ENCODE results near the gene TRIM44. TPM values are rescaled to one million over a fixed set of nuclear protein-coding genes. Genes with fewer than 3 reads are reported as not detected.

The TRIM44 gene
- polyA plus RNA-seq, 1 donor (not counting 4 experiments of a cell fraction or from before 2014, with no cell fraction given), result 48.3 TPM

DNA sequence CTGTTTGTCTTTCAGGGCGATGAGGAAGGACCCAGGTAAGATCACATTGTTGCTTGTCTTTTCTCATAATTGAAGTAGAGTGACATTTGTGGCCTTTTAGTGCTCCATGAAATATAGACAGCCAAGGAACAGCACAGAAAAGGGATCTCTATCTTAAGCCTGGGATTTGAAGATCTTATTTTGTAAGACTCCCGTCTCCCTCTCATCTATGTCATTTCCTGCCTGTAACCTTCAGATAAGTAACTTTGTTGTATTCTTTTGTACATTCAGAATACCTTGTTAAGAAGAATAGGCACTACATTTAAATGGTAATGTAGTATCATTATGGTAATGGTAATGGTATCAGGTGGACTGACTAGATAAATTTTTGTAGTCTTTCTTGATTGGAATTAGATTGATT, 72.8 kb downstream of the TRIM44 start:
- H3K9me3 ChIP-seq (ENCODE audit: control insufficient read depth, low read depth, low read length), result no peaks in the 10 kb centered on the region
- TF ChIP-seq EZH2 (IDR thresholded peaks at IDR 0.05; ENCODE audit: low read length), result no peak
- TF ChIP-seq, protein P1, sequence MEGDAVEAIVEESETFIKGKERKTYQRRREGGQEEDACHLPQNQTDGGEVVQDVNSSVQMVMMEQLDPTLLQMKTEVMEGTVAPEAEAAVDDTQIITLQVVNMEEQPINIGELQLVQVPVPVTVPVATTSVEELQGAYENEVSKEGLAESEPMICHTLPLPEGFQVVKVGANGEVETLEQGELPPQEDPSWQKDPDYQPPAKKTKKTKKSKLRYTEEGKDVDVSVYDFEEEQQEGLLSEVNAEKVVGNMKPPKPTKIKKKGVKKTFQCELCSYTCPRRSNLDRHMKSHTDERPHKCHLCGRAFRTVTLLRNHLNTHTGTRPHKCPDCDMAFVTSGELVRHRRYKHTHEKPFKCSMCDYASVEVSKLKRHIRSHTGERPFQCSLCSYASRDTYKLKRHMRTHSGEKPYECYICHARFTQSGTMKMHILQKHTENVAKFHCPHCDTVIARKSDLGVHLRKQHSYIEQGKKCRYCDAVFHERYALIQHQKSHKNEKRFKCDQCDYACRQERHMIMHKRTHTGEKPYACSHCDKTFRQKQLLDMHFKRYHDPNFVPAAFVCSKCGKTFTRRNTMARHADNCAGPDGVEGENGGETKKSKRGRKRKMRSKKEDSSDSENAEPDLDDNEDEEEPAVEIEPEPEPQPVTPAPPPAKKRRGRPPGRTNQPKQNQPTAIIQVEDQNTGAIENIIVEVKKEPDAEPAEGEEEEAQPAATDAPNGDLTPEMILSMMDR (optimal IDR thresholded peaks at IDR 0.05 in 1 of 3, IDR thresholded peaks at IDR 0.05 in 1 of 3, conservative IDR thresholded peaks at IDR 0.05 in 1 of 3; ENCODE audit: extremely low read depth in 1 of 3, insufficient read depth in 2 of 3, low read length in 3 of 3), result no peak
- H3K36me3 ChIP-seq (ENCODE audit: control insufficient read depth in 2 of 2, extremely low read depth in 1 of 2, insufficient read depth in 2 of 2, low read length in 2 of 2), result peaks cover 5 to 8% of the 10 kb centered on the region in 2 experiments
- no peak overlapping the region for H3K4me3 ChIP-seq (ENCODE audit: control insufficient read depth in 2 of 3, extremely low read depth in 1 of 3, insufficient read depth in 2 of 3, low read depth in 1 of 3, low read length in 3 of 3)
- no peak overlapping the region for H2AFZ ChIP-seq (ENCODE audit: control insufficient read depth, low read length)
- H4K20me1 ChIP-seq (ENCODE audit: control insufficient read depth, extremely low read depth, insufficient read depth, low read length), result no peaks in the 10 kb centered on the region
- H3K79me2 ChIP-seq (ENCODE audit: control insufficient read depth, insufficient read depth, low read length), result no peaks in the 10 kb centered on the region
- no peak overlapping the region for H3K9ac ChIP-seq (ENCODE audit: control insufficient read depth, extremely low read depth, insufficient read depth, low read length)
- DNase-seq (ENCODE audit: low read depth, low spot score), result no peak
- H3K4me1 ChIP-seq (ENCODE audit: control insufficient read depth, extremely low read depth, insufficient read depth, low read length), result no peaks in the 10 kb centered on the region
- H3K9me1 ChIP-seq (ENCODE audit: control insufficient read depth, extremely low read depth, insufficient read depth, low read length), result no peaks in the 10 kb centered on the region
- dilution Hi-C loops (cut with MboI; ENCODE audit: extremely low pct_ligation_motif_present, low sequenced_read_pairs), result no loop called here
- H3K4me2 ChIP-seq (ENCODE audit: control insufficient read depth, extremely low read depth, insufficient read depth, low read depth, low read length), result no peak overlapping the region
- no peaks in the 10 kb centered on the region for H3K27me3 ChIP-seq (ENCODE audit: control insufficient read depth, extremely low read depth, insufficient read depth, low read length)
- H3K27ac ChIP-seq (ENCODE audit: control insufficient read depth, insufficient read depth, low read length), result no peak overlapping the region
- no peak for FAIRE-seq

DNA sequence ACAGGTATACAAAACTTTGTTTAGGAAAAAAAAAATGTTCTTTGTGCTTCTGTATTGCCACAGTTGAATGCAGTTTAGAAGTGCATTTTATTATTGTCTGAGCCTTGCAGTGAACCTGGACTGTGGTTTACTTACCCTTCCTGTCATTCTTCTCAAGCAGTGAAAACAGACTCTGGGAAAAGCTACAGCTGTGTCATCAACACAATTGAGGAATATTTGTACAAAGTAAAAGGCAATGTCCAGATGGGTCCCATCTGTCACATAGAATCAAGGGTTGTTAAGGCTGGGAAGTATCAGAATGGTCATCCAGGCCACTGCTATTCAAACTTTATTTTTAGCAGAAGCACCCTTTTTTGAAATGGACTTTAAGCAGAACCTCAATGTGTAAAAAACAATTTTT, 73.3 kb downstream of the TRIM44 start:
- Histone ChIP-seq H4K20me1 (ENCODE audit: control insufficient read depth, extremely low read depth, insufficient read depth, low read length) (no peaks in the 10 kb centered on the region), H3K36me3 (ENCODE audit: control insufficient read depth in 2 of 2, extremely low read depth in 1 of 2, insufficient read depth in 2 of 2, low read length in 2 of 2) (peaks cover 5 to 8% of the 10 kb centered on the region in 2 experiments), H3K9me1 (ENCODE audit: control insufficient read depth, extremely low read depth, insufficient read depth, low read length) (no peaks in the 10 kb centered on the region), H3K79me2 (ENCODE audit: control insufficient read depth, insufficient read depth, low read length) (no peaks in the 10 kb centered on the region), H3K4me3 (ENCODE audit: control insufficient read depth in 2 of 3, extremely low read depth in 1 of 3, insufficient read depth in 2 of 3, low read depth in 1 of 3, low read length in 3 of 3) (no peak overlapping the region), H2AFZ (ENCODE audit: control insufficient read depth, low read length) (no peak overlapping the region), H3K9ac (ENCODE audit: control insufficient read depth, extremely low read depth, insufficient read depth, low read length) (no peak overlapping the region), H3K27ac (ENCODE audit: control insufficient read depth, insufficient read depth, low read length) (no peak overlapping the region), H3K27me3 (ENCODE audit: control insufficient read depth, extremely low read depth, insufficient read depth, low read length) (no peaks in the 10 kb centered on the region), H3K4me1 (ENCODE audit: control insufficient read depth, extremely low read depth, insufficient read depth, low read length) (no peaks in the 10 kb centered on the region), H3K4me2 (ENCODE audit: control insufficient read depth, extremely low read depth, insufficient read depth, low read depth, low read length) (no peak overlapping the region), H3K9me3 (ENCODE audit: control insufficient read depth, low read depth, low read length) (no peaks in the 10 kb centered on the region)
- FAIRE-seq (no peak), DNase-seq (ENCODE audit: low read depth, low spot score) (no peak)
- dilution Hi-C loops (cut with MboI; ENCODE audit: extremely low pct_ligation_motif_present, low sequenced_read_pairs), result no loop called here
- TF ChIP-seq, protein P1 (optimal IDR thresholded peaks at IDR 0.05 in 1 of 3, IDR thresholded peaks at IDR 0.05 in 1 of 3, conservative IDR thresholded peaks at IDR 0.05 in 1 of 3; ENCODE audit: extremely low read depth in 1 of 3, insufficient read depth in 2 of 3, low read length in 3 of 3), result no peak
